Stimulated activated CD4-positive, alpha-beta T cell treated with anti-CD3 and anti-CD28 coated beads, Interleukin-15, amount 100 ng/mL, for 1 hour (primary cell): ENCODE measurements around the gene ARHGAP32.
"Not testable (repeated sequence)": the region's sequence is repeated elsewhere in the genome, so short reads cannot be mapped to it uniquely, and the experiment has no call there.

ENCODE experiments used
- DNase-seq, 2 donors: peaks; one replicate each; pipeline ENCODE4 v3.0.0-alpha.2; 2020; ENCODE audit warnings: low read depth in 1 of 2, low spot score in 1 of 2

Gene ARHGAP32

DNA sequence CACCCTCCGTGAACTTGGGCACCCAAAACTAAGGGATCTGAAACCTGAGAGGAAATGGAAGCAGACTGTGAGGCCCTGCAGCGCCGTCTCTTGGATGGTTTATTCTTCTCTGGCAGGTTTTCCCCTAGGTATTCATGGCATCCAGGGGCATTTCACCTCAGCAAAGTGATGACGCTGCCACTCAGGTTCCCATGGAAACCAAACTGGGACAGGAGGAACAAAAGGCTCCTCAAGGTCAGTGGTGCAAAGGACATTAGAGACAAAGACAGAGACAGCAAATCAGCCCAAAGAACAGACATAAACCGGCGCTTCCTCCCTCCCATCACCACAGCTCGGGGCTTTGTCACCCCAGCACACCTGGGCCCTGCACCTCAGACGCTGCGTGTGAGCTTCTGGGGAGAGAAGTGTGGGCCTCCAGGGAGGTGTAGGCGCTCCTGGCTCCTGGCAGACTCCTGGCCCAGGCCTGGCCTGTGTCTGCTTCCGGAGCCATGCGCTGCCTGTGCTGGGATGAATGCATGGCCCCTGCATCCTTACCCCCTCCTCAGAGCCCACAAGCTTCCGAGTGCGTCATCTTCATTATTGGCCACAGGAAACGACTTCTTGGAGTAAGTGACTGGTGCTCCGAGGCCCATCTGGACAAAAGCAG, 255.4 kb downstream of the ARHGAP32 start:
- no peak for DNase-seq

DNA sequence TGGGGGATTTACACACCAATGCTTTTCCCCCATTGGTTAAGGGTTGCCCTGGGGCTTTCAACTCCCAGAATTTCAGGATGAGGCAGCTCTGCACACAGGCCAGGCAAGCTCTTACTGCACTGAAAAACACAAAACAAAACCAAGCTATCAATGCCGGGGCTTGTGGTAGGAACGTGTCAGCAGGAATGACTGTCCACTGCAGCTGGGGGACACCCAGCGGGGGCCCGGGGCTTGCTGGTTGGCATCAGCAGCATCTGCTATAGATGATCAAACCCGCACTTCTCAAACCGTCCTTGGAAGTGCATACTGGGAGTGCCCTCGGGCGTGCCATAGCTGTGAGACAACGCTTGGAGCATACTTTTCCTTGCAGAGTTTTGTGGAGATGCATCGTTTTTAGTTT, 257.2 kb downstream of the ARHGAP32 start:
- no peak for DNase-seq

DNA sequence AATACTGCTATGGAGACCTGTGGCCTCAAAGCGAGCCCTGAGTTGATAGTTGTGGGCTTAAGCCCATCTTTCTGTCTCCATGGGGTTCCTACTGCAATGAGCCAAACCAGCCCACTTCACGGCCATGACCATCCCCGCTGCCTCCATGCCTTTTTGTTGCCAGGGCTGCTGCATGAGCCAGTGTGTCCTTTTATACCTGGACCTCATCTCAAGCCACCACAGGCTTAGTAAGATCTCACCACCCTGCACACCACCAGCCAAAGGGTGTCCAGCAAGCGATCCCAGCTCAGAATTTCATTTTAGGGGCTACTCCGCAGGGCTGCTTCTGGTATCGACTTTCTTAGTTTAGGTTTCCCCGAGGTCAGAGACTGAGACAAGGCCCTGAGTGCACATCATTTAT, 257.8 kb downstream of the ARHGAP32 start:
- no peak for DNase-seq

DNA sequence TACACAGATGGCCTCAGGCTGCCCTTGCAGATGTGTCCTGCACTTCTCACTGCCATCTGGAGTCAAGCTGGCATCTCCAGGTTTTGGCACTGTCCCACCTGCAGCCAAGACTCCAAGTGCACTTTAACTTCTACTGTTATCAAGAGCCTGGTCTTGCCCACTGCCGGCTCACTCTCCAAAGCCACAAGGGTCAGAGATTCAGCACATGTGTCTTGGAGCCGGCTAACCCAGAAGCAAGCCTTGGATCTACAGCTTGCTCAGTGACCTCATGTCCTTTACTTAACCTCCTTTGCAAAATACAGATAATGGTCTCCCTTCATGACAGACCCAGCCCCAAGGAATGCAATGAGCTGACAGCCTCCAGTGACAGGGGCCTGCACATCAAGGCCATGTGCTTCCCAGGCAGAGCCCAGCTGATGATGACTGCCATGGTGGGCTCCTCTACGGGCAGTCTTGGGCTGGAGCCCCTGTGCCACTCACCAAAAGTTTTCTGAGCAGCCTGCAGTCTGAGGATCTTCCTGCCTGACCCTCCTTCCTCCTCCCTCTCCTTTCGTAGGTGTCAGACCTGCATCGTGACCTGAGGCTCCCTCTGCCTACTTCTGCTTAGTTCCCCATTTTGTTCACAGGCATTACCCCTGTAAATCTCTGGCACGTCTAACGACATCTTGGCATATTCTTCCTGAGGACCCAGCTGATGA, 258.5 kb downstream of the ARHGAP32 start:
- DNase-seq: no peak

GRCh38 chr11:128931668-128932067, 260.5 kb downstream of the ARHGAP32 start:
- DNase-seq: no peak

- no peak for DNase-seq
Measured at GRCh38 chr11:128931066-128931465, 261.1 kb downstream of the ARHGAP32 start.

- no peak for DNase-seq
Measured at GRCh38 chr11:128929991-128930390, 262.1 kb downstream of the ARHGAP32 start.

- no peak for DNase-seq
Measured at GRCh38 chr11:128929468-128929867, 262.7 kb downstream of the ARHGAP32 start.

DNA sequence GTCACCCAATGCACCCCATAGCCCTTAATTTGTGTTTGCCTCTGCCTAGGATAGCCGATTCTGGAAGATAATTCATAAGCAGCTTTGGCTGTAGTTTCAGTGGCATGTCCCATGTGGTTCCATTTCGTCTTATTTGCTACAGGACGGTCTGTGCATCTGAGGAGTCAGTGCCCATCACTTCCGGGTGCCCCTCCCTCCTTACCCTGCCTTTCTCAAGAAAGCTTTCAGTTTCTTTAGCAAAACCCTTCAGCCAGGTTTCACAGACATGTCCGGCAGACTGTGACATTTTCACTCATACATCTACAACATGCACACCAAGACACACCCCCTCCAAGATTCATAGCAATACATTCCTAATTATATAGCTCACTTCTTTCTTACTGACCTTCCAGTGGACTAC, 263.7 kb downstream of the ARHGAP32 start:
- DNase-seq: no peak

DNA sequence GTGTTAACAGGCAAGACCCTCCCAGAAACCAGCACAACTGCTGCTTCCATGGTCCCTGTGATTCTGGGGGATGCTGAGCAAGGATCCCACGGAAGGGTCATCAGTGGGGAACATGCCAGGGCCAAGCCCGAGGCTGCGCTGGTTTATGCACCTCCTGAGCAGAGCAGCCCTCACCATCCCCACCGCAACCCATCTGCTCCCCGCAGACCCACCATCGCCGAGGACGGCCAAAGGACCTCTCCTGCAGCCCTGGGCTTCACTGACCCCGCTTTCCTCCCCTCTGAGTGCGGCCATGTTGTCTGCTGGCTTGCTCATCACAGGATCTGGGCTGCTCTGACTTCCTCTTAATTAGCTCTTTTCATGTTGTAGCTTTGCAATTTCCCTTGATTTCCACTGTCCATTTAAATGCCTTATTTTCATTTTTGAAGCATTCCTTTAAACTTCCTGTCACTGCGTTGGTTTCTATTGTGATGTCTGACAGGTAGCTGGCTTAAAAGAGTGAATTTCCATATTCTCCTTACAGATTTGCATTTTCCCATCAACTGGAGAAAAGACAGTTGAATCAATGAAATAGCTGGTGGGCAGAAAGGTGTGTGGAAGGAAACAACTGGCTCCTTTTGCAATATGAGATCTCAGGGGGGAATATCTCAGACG, 264.3 kb downstream of the ARHGAP32 start:
- DNase-seq: no peak

DNA sequence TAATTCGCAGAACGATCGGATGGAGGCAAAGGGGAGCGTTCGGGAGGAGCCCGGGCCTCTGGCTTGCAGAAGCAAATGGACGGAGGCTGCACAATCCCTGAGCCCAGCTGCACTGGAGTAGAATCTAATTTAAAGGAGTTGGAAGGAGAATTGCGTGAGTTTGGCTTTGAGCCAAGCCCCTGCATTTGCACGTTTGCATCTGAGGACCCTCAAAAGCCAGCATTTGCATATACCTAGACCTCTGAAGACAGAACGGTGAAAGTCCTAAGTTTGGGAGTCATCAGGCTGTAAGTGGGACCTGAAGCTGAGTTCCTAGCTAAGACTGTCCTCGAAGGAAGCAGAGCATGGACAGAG, 265.0 kb downstream of the ARHGAP32 start:
- no peak for DNase-seq

DNA sequence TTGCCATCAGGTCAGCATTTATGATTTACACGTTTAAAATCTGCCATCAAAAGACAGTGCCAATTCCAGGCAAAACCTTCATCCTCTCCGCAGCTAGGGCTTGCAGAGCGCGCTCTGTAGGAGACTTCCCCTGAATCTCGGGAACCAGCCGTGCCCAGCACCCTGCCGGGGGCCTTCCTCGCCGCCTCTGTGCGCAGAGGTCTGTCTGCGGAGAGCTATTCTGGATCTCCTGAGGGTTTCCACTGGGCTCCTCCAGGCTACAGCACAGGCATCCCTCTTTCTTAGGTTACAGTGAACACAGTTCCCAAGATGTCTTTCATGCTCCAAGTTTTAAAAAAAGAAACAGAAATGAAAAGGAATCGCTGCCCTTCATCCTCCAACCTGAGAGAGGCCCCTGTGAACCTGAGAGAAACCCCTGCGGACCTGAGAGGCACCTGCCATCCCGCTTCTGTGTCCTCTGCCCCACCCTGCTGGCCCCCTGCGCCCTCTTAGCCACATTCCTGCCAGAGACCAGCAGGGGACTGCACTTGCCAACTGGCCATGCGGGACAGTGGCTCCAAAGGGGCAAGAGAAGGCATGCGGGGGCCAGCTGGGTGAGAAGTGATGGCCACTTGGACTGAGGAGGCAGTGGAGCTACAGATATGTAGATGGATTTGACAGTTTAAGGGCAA, 265.6 kb downstream of the ARHGAP32 start:
- no peak for DNase-seq

DNA sequence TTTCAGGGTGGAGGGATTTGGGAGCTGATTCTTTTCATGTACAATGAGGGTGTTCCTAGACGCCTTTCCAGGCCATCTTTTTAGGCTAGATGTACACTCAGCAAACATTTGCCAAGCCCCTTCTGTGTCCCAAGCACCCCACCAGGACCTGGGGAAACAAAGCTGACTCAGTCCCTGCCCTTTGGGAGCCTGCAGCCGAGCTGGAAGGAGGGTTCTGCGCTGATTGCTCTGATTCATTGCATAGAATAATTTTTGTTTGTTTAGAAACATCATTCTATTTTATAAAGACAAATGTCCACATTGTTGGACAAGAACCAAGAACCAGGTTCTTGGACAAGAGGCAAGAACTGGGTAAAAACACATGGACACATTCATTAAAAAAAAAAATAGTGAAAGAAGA, 266.1 kb downstream of the ARHGAP32 start:
- no peak for DNase-seq

DNA sequence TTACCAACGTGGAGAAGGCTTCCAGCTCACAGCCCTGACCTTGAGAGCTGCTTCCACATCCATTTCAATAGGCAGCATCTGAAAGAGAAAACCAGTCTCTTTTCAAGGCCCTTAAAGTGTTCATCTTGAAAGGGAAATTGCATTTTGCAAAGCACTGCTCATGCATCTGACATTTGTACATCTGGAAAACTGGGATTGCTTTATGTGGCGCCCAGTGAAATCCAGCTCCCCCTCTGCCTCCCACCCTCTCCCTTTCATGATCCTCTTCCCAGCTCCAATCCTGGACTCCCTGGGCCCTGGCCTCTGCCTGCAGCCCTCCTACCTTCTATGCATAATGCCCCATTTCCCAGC, 266.9 kb downstream of the ARHGAP32 start:
- DNase-seq: no peak

DNA sequence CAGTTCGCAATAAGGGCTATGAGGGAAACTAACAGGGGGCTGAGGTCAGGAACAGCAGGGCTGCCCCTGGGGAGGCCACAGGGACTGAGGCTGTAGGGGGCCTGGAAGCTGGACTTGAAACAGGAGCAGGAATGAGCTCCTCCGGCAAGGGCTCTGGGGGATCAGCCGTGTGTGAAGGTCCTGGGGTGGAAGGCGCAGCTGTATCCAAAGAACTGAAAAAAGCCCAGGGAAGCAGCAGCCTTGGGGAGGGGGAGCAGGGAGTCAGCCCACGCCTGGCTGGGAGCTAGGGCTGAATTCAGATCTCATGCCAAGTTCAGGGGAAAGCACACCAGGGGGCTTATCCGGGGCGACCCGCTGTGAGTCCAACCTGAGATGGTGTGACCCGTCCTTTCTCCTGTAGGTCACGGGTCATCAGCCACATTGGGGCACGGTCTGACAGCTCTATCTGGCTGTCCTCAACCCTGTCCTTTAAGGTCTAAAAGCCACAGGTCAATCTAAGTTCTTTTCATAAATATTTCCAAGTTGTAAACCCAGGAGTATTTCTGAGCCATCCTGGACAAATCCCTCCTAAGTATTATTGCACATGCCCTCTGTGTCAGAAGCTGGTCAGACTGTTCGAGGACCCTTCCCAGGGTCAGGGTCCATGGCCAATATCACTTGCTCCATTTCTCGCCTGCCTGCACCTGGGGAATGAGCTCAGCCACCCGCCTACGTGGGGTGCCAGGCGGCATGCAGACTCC, 267.4 kb downstream of the ARHGAP32 start:
- no peak for DNase-seq

GRCh38 chr11:128924104-128924503, 268.0 kb downstream of the ARHGAP32 start:
- DNase-seq: no peak

GRCh38 chr11:128921793-128922192, 270.3 kb downstream of the ARHGAP32 start:
- DNase-seq: no peak

DNA sequence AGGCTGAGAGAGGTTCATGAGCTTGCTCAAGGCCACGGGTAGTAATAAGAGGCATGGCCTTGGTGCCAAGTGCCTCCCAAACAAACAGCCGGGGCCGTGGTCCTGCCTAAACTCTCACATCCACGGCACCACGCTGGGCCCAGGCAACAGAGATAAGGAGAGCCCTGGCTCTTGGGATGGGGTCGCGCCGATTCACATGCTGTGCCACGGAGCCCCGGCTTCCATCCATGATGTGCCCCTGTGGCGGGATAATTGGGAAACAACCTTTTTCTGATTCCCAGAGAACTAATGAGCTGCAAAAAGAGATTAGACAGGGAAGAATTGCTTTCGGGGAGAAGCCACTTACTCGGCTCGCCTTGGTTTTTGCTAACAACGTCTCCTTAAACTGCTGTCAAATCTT, 271.5 kb downstream of the ARHGAP32 start:
- no peak for DNase-seq

DNA sequence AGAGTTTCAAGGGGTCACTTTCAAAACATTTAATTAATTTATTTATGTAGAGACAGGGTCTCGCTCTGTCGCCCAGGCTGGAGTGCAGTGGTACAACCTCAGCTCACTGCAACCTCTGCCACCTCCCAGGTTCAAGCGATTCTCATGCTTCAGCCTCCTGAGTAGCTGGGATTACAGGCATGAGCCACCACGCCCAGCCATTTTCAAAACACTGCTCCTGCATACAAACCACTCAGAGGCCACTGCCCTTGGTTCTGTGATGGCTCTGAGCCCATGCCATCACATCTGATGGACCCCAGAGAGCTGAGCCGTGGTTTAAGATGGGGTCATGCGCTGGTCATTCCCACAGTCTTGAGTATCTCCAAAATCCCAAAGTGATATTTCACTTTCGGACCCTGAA, 272.5 kb downstream of the ARHGAP32 start:
- not testable (repeated sequence) for DNase-seq

DNA sequence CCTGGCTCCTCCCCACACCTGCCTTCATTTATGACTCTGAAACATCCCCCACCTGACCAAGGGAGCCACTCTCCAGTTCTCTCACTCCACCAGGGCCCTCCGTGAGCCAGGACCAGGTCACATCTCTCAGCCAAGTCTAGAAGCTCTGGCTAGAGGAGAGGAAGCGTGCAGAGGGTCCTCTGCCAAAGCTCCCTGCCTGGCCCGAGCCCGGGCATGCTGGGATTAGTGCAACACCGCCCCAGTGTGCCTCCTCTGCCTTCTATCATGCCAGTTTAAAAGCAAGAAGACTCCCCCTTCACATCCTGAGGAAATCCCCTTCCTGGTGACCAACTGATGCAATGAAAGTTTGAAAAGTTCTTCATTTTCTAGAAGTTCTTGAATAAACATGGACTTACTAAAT, 272.9 kb downstream of the ARHGAP32 start:
- DNase-seq: no peak

DNA sequence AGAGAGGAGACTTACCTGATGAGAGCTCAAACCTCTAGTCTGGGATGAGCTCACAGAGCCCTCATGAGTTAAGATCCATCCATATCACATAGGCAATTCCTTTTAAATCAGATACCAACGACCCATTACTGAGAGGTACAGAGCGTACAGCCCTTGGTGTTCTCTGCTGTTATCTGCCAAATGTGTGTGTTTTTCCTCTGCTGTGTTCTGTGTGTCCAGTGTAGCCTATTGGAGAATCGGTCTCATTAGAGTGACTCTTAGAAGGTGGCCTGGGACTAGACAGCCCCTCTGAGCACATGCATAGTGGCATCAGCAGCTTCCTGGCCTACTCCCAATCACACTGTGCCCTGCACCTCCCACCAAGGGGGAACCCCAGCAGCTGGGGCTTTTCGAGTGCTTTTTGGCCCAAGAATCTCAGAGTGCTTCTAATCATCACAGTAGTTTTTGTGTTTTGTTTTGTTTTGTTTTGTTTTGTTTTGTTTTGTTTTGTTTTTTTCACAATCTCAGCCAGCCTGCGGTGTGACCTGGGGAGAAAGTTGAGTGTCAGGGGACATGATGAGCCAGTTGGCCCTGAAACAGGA, 274.9 kb downstream of the ARHGAP32 start:
- no peak for DNase-seq
